H9 (cell line): ENCODE results near the gene CDH23. TPM values are rescaled to one million over a fixed set of nuclear protein-coding genes. Genes with fewer than 3 reads are reported as not detected.

Experiments used
- DNase-seq: peaks from one replicate; pipeline ENCODE4 v3.0.0-alpha.2; 2017
- H2AFZ ChIP-seq: one replicate; pipeline ENCODE4 v1.6.1; 2013; ENCODE audit warnings: mild to moderate bottlenecking, low read length, control low read depth, moderate library complexity
- H2AK5ac ChIP-seq: 2 replicates; pipeline ENCODE4 v1.6.1; 2013; ENCODE audit warnings: low read length, control low read depth, mixed read lengths; ENCODE audit not compliant: insufficient read length
- H2BK120ac ChIP-seq: one replicate; pipeline ENCODE4 v1.6.1; 2013; ENCODE audit warnings: low read depth, mild to moderate bottlenecking, low read length, control low read depth, inconsistent platforms; ENCODE audit not compliant: poor library complexity, severe bottlenecking
- H2BK12ac ChIP-seq: 2 replicates; pipeline ENCODE4 v1.6.1; 2013; ENCODE audit warnings: low read length, control low read depth, mixed read lengths, low read depth; ENCODE audit not compliant: insufficient read length
- H2BK15ac ChIP-seq: 2 replicates; pipeline ENCODE4 v1.6.1; 2013; ENCODE audit warnings: low read depth, low read length, control low read depth
- H2BK20ac ChIP-seq: one replicate; pipeline ENCODE4 v1.6.1; 2013; ENCODE audit warnings: low read depth, mild to moderate bottlenecking, low read length, control low read depth, inconsistent platforms; ENCODE audit not compliant: poor library complexity, severe bottlenecking
- H2BK5ac ChIP-seq: 2 replicates; pipeline ENCODE4 v1.6.1; 2013; ENCODE audit warnings: low read length, control low read depth, mixed read lengths; ENCODE audit not compliant: insufficient read length
- H3K14ac ChIP-seq: 2 replicates; pipeline ENCODE4 v1.6.1; 2013; ENCODE audit warnings: low read length, control low read depth; ENCODE audit not compliant: insufficient read depth
- H3K18ac ChIP-seq: 2 replicates; pipeline ENCODE4 v1.6.1; 2013; ENCODE audit warnings: low read depth, mild to moderate bottlenecking, mixed read lengths, low read length, control low read depth; ENCODE audit not compliant: insufficient read length
- H3K23ac ChIP-seq: 2 replicates; pipeline ENCODE4 v1.6.1; 2013; ENCODE audit warnings: low read length, control low read depth, mixed read lengths, low read depth; ENCODE audit not compliant: insufficient read length
- H3K23me2 ChIP-seq: 2 replicates; pipeline ENCODE4 v1.6.1; 2013; ENCODE audit warnings: low read depth, mild to moderate bottlenecking, mixed read lengths, low read length, control low read depth; ENCODE audit not compliant: insufficient read length, poor library complexity, severe bottlenecking
- H3K27ac ChIP-seq: 2 replicates; pipeline ENCODE4 v1.5.1; 2013; ENCODE audit warnings: low read length, control low read depth, mixed read lengths, low read depth; ENCODE audit not compliant: insufficient read length
- H3K27me3 ChIP-seq: 2 replicates; pipeline ENCODE4 v1.6.1; 2013; ENCODE audit warnings: low read length, control low read depth, inconsistent platforms; ENCODE audit not compliant: insufficient read depth
- H3K4ac ChIP-seq: 2 replicates; pipeline ENCODE4 v1.6.1; 2013; ENCODE audit warnings: low read depth, mild to moderate bottlenecking, control low read depth, inconsistent platforms, low read length, moderate library complexity
- H3K4me1 ChIP-seq: 2 replicates; pipeline ENCODE4 v1.6.1; 2013; ENCODE audit warnings: low read length, control low read depth, inconsistent platforms; ENCODE audit not compliant: insufficient read depth
- H3K4me2 ChIP-seq: 2 replicates; pipeline ENCODE4 v1.6.1; 2013; ENCODE audit warnings: low read length, control low read depth, mixed read lengths; ENCODE audit not compliant: insufficient read length, insufficient read depth
- H3K56ac ChIP-seq: 2 replicates; pipeline ENCODE4 v1.6.1; 2013; ENCODE audit warnings: low read depth, mild to moderate bottlenecking, mixed read lengths, low read length, control low read depth; ENCODE audit not compliant: insufficient read length
- H3K79me1 ChIP-seq: 2 replicates; pipeline ENCODE4 v1.6.1; 2013; ENCODE audit warnings: low read depth, mild to moderate bottlenecking, moderate library complexity, low read length, control low read depth, inconsistent platforms; ENCODE audit not compliant: insufficient read depth, poor library complexity, severe bottlenecking
- H3K79me2 ChIP-seq: 2 replicates; pipeline ENCODE4 v1.6.1; 2013; ENCODE audit warnings: low read length, control low read depth, inconsistent platforms; ENCODE audit not compliant: insufficient read depth
- H3K9ac ChIP-seq: 2 replicates; pipeline ENCODE4 v1.6.1; 2013; ENCODE audit warnings: low read length, control low read depth, mixed read lengths; ENCODE audit not compliant: insufficient read length; ENCODE audit errors: extremely low read depth
- H3K9me3 ChIP-seq: one replicate; pipeline ENCODE4 v1.6.1; 2013; ENCODE audit warnings: low read depth, low read length, inconsistent platforms; ENCODE audit not compliant: control insufficient read depth
- H3T11ph ChIP-seq: one replicate; pipeline ENCODE4 v1.6.1; 2013; ENCODE audit warnings: mild to moderate bottlenecking, low read length, control low read depth, inconsistent platforms
- H4K20me1 ChIP-seq: one replicate; pipeline ENCODE4 v1.6.1; 2013; ENCODE audit not compliant: control insufficient read depth, insufficient read length, insufficient read depth
- H4K5ac ChIP-seq: 2 replicates; pipeline ENCODE4 v1.6.1; 2013; ENCODE audit warnings: low read depth, mild to moderate bottlenecking, mixed read lengths, low read length, control low read depth; ENCODE audit not compliant: insufficient read length
- H4K8ac ChIP-seq: replicated peaks from 2 replicates; pipeline ENCODE4 v1.6.1; 2013; ENCODE audit warnings: low read length, control low read depth, mixed read lengths, low read depth; ENCODE audit not compliant: insufficient read length
- H4K91ac ChIP-seq: 2 replicates; pipeline ENCODE4 v1.6.1; 2013; ENCODE audit warnings: low read depth, mild to moderate bottlenecking, moderate library complexity, mixed read lengths, low read length, control low read depth; ENCODE audit not compliant: insufficient read length
- H3K27ac Mint-ChIP-seq, 3 experiments: 2 replicates in 2 of 3; 3 replicates in 1 of 3; pipeline ENCODE4 v1.8.0; 2020 to 2021; ENCODE audit warnings: mixed read lengths in 3 of 3, mild to moderate bottlenecking in 1 of 3, moderate library complexity in 1 of 3
- H3K27me3 Mint-ChIP-seq: 2 replicates; pipeline ENCODE4 v1.8.0; 2021; ENCODE audit warnings: low read depth, mild to moderate bottlenecking, moderate library complexity, mixed read lengths
- H3K36me3 Mint-ChIP-seq, 3 experiments: 2 replicates in 2 of 3; 3 replicates in 1 of 3; pipeline ENCODE4 v1.8.0; 2020 to 2021; ENCODE audit warnings: low read depth in 3 of 3, mixed read lengths in 3 of 3; ENCODE audit not compliant: insufficient read depth in 1 of 3
- H3K4me1 Mint-ChIP-seq, 2 experiments: 2 replicates each; pipeline ENCODE4 v1.8.0; 2020; ENCODE audit warnings: mixed read lengths in 2 of 2
- H3K4me3 Mint-ChIP-seq, 2 experiments: 2 replicates in 1 of 2; 3 replicates in 1 of 2; pipeline ENCODE4 v1.8.0; 2020 to 2021; ENCODE audit warnings: mild to moderate bottlenecking in 2 of 2, mixed read lengths in 2 of 2, moderate library complexity in 1 of 2
- H3K9me3 Mint-ChIP-seq, 2 experiments: 2 replicates in 1 of 2; 3 replicates in 1 of 2; pipeline ENCODE4 v1.8.0; 2020; ENCODE audit warnings: mild to moderate bottlenecking in 2 of 2, mixed read lengths in 2 of 2, moderate library complexity in 1 of 2
- WGBS: extraction: QIAGEN DNeasy Blood & Tissue Kit; methylation state at CpG from one replicate; pipeline ENCODE4 v1.1.7; 2013; ENCODE audit warnings: missing lambda C conversion rate, low lambda C conversion rate, mixed read lengths; ENCODE audit not compliant: insufficient read length; ENCODE audit errors: extremely low coverage; 5-methylcytosine and 5-hydroxymethylcytosine counted together
- total RNA-seq: library from RNA; stranded (reverse); gene quantifications from 2 replicates; pipeline ENCODE4 v1.2.1, GENCODE V29; 2021
- TF ChIP-seq, protein P1 (sequence below): fragments of 200-600 bp; sonication (generic); conservative IDR thresholded peaks from 3 replicates; pipeline ENCODE4 v1.8.0; 2021; ENCODE audit warnings: antibody characterized with exemption, mild to moderate bottlenecking

Gene CDH23
- total RNA-seq, 1 experiment from 2014 or later: 2.1 TPM

GRCh38 chr10:71659737-71660136 lies 263.0 kb downstream of the CDH23 start:
- Histone ChIP-seq H2BK20ac (no peak overlapping the region), H4K91ac (no peak overlapping the region), H4K5ac (no peak overlapping the region), H3T11ph (no peak overlapping the region), H3K56ac (no peak overlapping the region), H3K79me1 (no peaks in the 10 kb centered on the region), H3K9me3 (no peaks in the 10 kb centered on the region), H3K23ac (no peak overlapping the region), H2BK5ac (no peak overlapping the region), H3K79me2 (no peaks in the 10 kb centered on the region), H3K9ac (no peak overlapping the region), H3K4me2 (no peak overlapping the region), H2AK5ac (no peak overlapping the region), H3K4ac (no peak overlapping the region), H4K8ac (no peak overlapping the region), H3K23me2 (no peaks in the 10 kb centered on the region), H2AFZ (no peak overlapping the region), H3K4me1 (peaks cover 21% of the 10 kb centered on the region; the same call in 1 of the 2 replicates), H2BK120ac (no peak overlapping the region), H2BK12ac (no peak overlapping the region), H3K27ac (no peak overlapping the region), H2BK15ac (no peak overlapping the region), H3K14ac (no peak overlapping the region), H3K18ac (no peak overlapping the region), H3K27me3 (peaks cover 2% of the 10 kb centered on the region; the same call in 1 of the 2 replicates), H4K20me1 (no peaks in the 10 kb centered on the region)
- Mint-ChIP-seq H3K36me3 (peaks cover 0 to 5% (median 0%) of the 10 kb centered on the region in 3 experiments; a peak in 2 of 7 replicates), H3K4me3 (no peak overlapping the region; a peak in 1 of 5 replicates), H3K27me3 (peaks cover 71% of the 10 kb centered on the region), H3K9me3 (peaks cover 2 to 8% of the 10 kb centered on the region in 2 experiments; a peak in 1 of 5 replicates), H3K4me1 (peaks cover 70 to 85% of the 10 kb centered on the region in 2 experiments), H3K27ac (peak overlapping the region in 1 of 3 experiments; percentile 20; a peak in 1 of 7 replicates)
- no peak for DNase-seq
- WGBS: no CpG with 5 or more reads among the region's 10 CpGs
- TF ChIP-seq, protein P1, sequence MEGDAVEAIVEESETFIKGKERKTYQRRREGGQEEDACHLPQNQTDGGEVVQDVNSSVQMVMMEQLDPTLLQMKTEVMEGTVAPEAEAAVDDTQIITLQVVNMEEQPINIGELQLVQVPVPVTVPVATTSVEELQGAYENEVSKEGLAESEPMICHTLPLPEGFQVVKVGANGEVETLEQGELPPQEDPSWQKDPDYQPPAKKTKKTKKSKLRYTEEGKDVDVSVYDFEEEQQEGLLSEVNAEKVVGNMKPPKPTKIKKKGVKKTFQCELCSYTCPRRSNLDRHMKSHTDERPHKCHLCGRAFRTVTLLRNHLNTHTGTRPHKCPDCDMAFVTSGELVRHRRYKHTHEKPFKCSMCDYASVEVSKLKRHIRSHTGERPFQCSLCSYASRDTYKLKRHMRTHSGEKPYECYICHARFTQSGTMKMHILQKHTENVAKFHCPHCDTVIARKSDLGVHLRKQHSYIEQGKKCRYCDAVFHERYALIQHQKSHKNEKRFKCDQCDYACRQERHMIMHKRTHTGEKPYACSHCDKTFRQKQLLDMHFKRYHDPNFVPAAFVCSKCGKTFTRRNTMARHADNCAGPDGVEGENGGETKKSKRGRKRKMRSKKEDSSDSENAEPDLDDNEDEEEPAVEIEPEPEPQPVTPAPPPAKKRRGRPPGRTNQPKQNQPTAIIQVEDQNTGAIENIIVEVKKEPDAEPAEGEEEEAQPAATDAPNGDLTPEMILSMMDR: no peak
